GM12872 (cell line): ENCODE results near the gene SOX11.

Experiments used
- CTCF ChIP-seq: IDR thresholded peaks from 3 replicates; pipeline ENCODE4 v1.5.1; 2011; ENCODE audit warnings: low read depth, mild to moderate bottlenecking, low read length, moderate library complexity; ENCODE audit not compliant: insufficient read depth

Gene SOX11

GRCh38 chr2:5672749-5673144 lies 19.4 kb upstream of the SOX11 start:
- no peak for TF ChIP-seq CTCF

GRCh38 chr2:5673145-5674025 lies 18.8 kb upstream of the SOX11 start:
- TF ChIP-seq CTCF: no peak

GRCh38 chr2:5674026-5674340 lies 18.2 kb upstream of the SOX11 start:
- no peak for TF ChIP-seq CTCF

GRCh38 chr2:5677133-5677532 lies 15.1 kb upstream of the SOX11 start:
- TF ChIP-seq CTCF: no peak

GRCh38 chr2:5683471-5683870 lies 8.7 kb upstream of the SOX11 start:
- TF ChIP-seq CTCF: no peak

- TF ChIP-seq CTCF: no peak
These were observed 7.0 kb upstream of the SOX11 start for GRCh38 chr2:5685225-5685624.

- no peak for TF ChIP-seq CTCF
These were observed 6.1 kb upstream of the SOX11 start for GRCh38 chr2:5686068-5686467.
